K562 (cell line): ENCODE measurements around the gene GDPD2.

Experiments used
- BRF1 ChIP-seq: IDR thresholded peaks from 3 replicates; pipeline ENCODE4 v1.6.1; 2011; ENCODE audit warnings: borderline replicate concordance, mild to moderate bottlenecking; ENCODE audit not compliant: insufficient read length; ENCODE audit errors: extremely low read depth
- ETV5 ChIP-seq: sonication (generic); formaldehyde crosslinking; IDR thresholded peaks from 2 replicates; pipeline ENCODE4 v1.4.0; 2020; ENCODE audit warnings: low read depth, mild to moderate bottlenecking, missing genetic modification reagents
- POLR2A ChIP-seq: fragments of 450-650 bp; conservative IDR thresholded peaks from 2 replicates; pipeline ENCODE4 v1.6.1; 2016
- SRF ChIP-seq, 2 experiments: fragments of 250-450, 450-650 bp in 1 of 2; sonication (Bioruptor Pico) in 1 of 2; sonication (generic) in 1 of 2; formaldehyde crosslinking; IDR thresholded peaks; 2 replicates each; pipeline versions ENCODE4 v1.5.0 to v1.5.1; 2020 to 2022; ENCODE audit warnings: mild to moderate bottlenecking in 1 of 2, missing genetic modification reagents in 1 of 2
- TBP ChIP-seq: optimal IDR thresholded peaks from 2 replicates; pipeline ENCODE3; 2011; ENCODE audit warnings: low read depth, low read length, improper control_type of control experiment
- TCF7L2 ChIP-seq: fragments of 150-350 bp; IDR thresholded peaks from 2 replicates; pipeline ENCODE4 v1.6.1; 2016; ENCODE audit warnings: low read depth, mild to moderate bottlenecking, low read length, moderate library complexity
- ZNF263 ChIP-seq: sonication (generic); formaldehyde crosslinking; IDR thresholded peaks from 2 replicates; pipeline ENCODE4 v1.8.0; 2022; ENCODE audit warnings: mild to moderate bottlenecking, missing genetic modification reagents, borderline replicate concordance
- ZNF76 ChIP-seq: fragments of 250-450 bp; sonication (Bioruptor Pico); IDR thresholded peaks from 2 replicates; pipeline ENCODE4 v1.4.0; 2020; ENCODE audit warnings: mild to moderate bottlenecking, moderate library complexity, borderline replicate concordance
- ZSCAN29 ChIP-seq: fragments of 450-650 bp; IDR thresholded peaks from 2 replicates; pipeline ENCODE4 v1.6.1; 2017
- TF ChIP-seq, protein P1 (sequence below), 2 experiments: fragments of 450-650 bp; formaldehyde crosslinking in 1 of 2; IDR thresholded peaks; 2 replicates each; pipeline versions ENCODE4 v1.4.0 to v1.6.1; 2014 to 2020; ENCODE audit warnings: mild to moderate bottlenecking in 2 of 2, borderline replicate concordance in 1 of 2, low read depth in 1 of 2
- TF ChIP-seq, protein P2 (sequence below), 2 experiments: fragments of 450-650 bp in 1 of 2; sonication (generic) in 1 of 2; formaldehyde crosslinking in 1 of 2; IDR thresholded peaks in 1 of 2; conservative IDR thresholded peaks in 1 of 2; 2 replicates each; pipeline versions ENCODE4 v1.6.1 to v1.8.1; 2016 to 2023; ENCODE audit warnings: mild to moderate bottlenecking in 2 of 2, moderate library complexity in 2 of 2, inconsistent platforms in 1 of 2, missing genetic modification reagents in 1 of 2
- TF ChIP-seq, protein P3 (sequence below), 3 experiments: IDR thresholded peaks in 2 of 3; conservative IDR thresholded peaks in 1 of 3; 2 replicates each; pipeline ENCODE4 v1.5.1; 2011 to 2012; ENCODE audit warnings: low read length in 3 of 3, mild to moderate bottlenecking in 3 of 3, control low read depth in 2 of 3, improper control_type of control experiment in 1 of 3, inconsistent platforms in 1 of 3, low read depth in 1 of 3, mixed read lengths in 1 of 3, moderate library complexity in 1 of 3; ENCODE audit not compliant: insufficient read depth in 2 of 3
- TF ChIP-seq, protein P4 (sequence below): fragments of 250-450 bp; sonication (Bioruptor Pico); IDR thresholded peaks from 2 replicates; pipeline ENCODE4 v1.5.0; 2021

GRCh38 chrX:70437011-70437410, 13.9 kb downstream of the GDPD2 start:
- TF ChIP-seq SRF (CRISPR knock-in tag; IDR thresholded peaks at IDR 0.05) (no peak), TBP (no peak), TCF7L2 (no peak), ZNF263 (CRISPR knock-in tag) (no peak), ETV5 (no peak), POLR2A (no peak), ZSCAN29 (no peak), BRF1 (no peak), ZNF76 (CRISPR knock-in tag) (no peak)
- TF ChIP-seq, protein P1, sequence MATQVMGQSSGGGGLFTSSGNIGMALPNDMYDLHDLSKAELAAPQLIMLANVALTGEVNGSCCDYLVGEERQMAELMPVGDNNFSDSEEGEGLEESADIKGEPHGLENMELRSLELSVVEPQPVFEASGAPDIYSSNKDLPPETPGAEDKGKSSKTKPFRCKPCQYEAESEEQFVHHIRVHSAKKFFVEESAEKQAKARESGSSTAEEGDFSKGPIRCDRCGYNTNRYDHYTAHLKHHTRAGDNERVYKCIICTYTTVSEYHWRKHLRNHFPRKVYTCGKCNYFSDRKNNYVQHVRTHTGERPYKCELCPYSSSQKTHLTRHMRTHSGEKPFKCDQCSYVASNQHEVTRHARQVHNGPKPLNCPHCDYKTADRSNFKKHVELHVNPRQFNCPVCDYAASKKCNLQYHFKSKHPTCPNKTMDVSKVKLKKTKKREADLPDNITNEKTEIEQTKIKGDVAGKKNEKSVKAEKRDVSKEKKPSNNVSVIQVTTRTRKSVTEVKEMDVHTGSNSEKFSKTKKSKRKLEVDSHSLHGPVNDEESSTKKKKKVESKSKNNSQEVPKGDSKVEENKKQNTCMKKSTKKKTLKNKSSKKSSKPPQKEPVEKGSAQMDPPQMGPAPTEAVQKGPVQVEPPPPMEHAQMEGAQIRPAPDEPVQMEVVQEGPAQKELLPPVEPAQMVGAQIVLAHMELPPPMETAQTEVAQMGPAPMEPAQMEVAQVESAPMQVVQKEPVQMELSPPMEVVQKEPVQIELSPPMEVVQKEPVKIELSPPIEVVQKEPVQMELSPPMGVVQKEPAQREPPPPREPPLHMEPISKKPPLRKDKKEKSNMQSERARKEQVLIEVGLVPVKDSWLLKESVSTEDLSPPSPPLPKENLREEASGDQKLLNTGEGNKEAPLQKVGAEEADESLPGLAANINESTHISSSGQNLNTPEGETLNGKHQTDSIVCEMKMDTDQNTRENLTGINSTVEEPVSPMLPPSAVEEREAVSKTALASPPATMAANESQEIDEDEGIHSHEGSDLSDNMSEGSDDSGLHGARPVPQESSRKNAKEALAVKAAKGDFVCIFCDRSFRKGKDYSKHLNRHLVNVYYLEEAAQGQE (IDR thresholded peaks at IDR 0.05; ENCODE audit: borderline replicate concordance) = no peak
- TF ChIP-seq, protein P1 (CRISPR knock-in tag; IDR thresholded peaks at IDR 0.05; ENCODE audit: low read depth) = no peak
- TF ChIP-seq, protein P2, sequence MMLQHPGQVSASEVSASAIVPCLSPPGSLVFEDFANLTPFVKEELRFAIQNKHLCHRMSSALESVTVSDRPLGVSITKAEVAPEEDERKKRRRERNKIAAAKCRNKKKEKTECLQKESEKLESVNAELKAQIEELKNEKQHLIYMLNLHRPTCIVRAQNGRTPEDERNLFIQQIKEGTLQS (IDR thresholded peaks at IDR 0.05) = no peak
- TF ChIP-seq, protein P2 (CRISPR knock-in tag; conservative IDR thresholded peaks at IDR 0.05) = no peak
- TF ChIP-seq, protein P3, sequence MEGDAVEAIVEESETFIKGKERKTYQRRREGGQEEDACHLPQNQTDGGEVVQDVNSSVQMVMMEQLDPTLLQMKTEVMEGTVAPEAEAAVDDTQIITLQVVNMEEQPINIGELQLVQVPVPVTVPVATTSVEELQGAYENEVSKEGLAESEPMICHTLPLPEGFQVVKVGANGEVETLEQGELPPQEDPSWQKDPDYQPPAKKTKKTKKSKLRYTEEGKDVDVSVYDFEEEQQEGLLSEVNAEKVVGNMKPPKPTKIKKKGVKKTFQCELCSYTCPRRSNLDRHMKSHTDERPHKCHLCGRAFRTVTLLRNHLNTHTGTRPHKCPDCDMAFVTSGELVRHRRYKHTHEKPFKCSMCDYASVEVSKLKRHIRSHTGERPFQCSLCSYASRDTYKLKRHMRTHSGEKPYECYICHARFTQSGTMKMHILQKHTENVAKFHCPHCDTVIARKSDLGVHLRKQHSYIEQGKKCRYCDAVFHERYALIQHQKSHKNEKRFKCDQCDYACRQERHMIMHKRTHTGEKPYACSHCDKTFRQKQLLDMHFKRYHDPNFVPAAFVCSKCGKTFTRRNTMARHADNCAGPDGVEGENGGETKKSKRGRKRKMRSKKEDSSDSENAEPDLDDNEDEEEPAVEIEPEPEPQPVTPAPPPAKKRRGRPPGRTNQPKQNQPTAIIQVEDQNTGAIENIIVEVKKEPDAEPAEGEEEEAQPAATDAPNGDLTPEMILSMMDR (IDR thresholded peaks at IDR 0.05 in 2 of 3, conservative IDR thresholded peaks at IDR 0.05 in 1 of 3; ENCODE audit: insufficient read depth in 2 of 3, low read depth in 1 of 3, low read length in 3 of 3) = no peak
- TF ChIP-seq, protein P4, sequence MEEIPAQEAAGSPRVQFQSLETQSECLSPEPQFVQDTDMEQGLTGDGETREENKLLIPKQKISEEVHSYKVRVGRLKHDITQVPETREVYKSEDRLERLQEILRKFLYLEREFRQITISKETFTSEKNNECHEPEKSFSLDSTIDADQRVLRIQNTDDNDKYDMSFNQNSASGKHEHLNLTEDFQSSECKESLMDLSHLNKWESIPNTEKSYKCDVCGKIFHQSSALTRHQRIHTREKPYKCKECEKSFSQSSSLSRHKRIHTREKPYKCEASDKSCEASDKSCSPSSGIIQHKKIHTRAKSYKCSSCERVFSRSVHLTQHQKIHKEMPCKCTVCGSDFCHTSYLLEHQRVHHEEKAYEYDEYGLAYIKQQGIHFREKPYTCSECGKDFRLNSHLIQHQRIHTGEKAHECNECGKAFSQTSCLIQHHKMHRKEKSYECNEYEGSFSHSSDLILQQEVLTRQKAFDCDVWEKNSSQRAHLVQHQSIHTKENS = no peak
